ENCODE results near the gene TADA3. TPM values are rescaled to one million over a fixed set of nuclear protein-coding genes. Genes with fewer than 3 reads are reported as not detected.

The TADA3 gene
- total RNA-seq, 4 donors from 2014 or later, result 38.0 to 63.6 (median 55.7) TPM

- TF ChIP-seq POLR2A (IDR thresholded peaks at IDR 0.05), result no peak
- TF ChIP-seq CTCF (IDR thresholded peaks at IDR 0.05), result no peak
- no peak for DNase-seq
- H3K9me3 ChIP-seq, result no peaks in the 10 kb centered on the region
- peaks cover 3 to 19% (median 12%) of the 10 kb centered on the region in 4 donors for H3K4me1 ChIP-seq
- peaks cover 0 to 67% (median 3%) of the 10 kb centered on the region in 3 donors for H3K36me3 ChIP-seq
- no peak overlapping the region for H3K27ac ChIP-seq
- no peak overlapping the region for H3K4me3 ChIP-seq
- no peaks in the 10 kb centered on the region for H3K27me3 ChIP-seq
Measured at GRCh38 chr3:9747267-9747666, 45.0 kb downstream of the TADA3 start.

- DNase-seq, result no peak
- Histone ChIP-seq H3K9me3 (no peaks in the 10 kb centered on the region), H3K27me3 (no peaks in the 10 kb centered on the region), H3K4me1 (peaks cover 3 to 12% (median 10%) of the 10 kb centered on the region in 4 donors), H3K36me3 (peaks cover 0 to 71% (median 3%) of the 10 kb centered on the region in 3 donors), H3K4me3 (no peak overlapping the region), H3K27ac (no peak overlapping the region)
- no peak for TF ChIP-seq CTCF (IDR thresholded peaks at IDR 0.05)
- no peak for TF ChIP-seq POLR2A (IDR thresholded peaks at IDR 0.05)
Measured at GRCh38 chr3:9746330-9746729, 45.9 kb downstream of the TADA3 start.

- Histone ChIP-seq H3K36me3 (peaks cover 0 to 79% (median 7%) of the 10 kb centered on the region in 3 donors), H3K27ac (no peak overlapping the region), H3K4me1 (peaks cover 3 to 6% (median 4%) of the 10 kb centered on the region in 4 donors), H3K9me3 (no peaks in the 10 kb centered on the region), H3K27me3 (no peaks in the 10 kb centered on the region), H3K4me3 (no peak overlapping the region)
- DNase-seq, result no peak
- TF ChIP-seq CTCF (IDR thresholded peaks at IDR 0.05) (no peak), POLR2A (IDR thresholded peaks at IDR 0.05) (no peak)
Measured at GRCh38 chr3:9745521-9745920, 46.8 kb downstream of the TADA3 start.

GRCh38 chr3:9744162-9744561, 48.1 kb downstream of the TADA3 start:
- Histone ChIP-seq H3K27me3 (no peaks in the 10 kb centered on the region), H3K27ac (no peak overlapping the region), H3K4me1 (peaks cover 0 to 5% (median 2%) of the 10 kb centered on the region in 4 donors), H3K9me3 (no peaks in the 10 kb centered on the region), H3K4me3 (no peak overlapping the region), H3K36me3 (peaks cover 0 to 93% (median 8%) of the 10 kb centered on the region in 3 donors)
- DNase-seq, result no peak
- TF ChIP-seq POLR2A (IDR thresholded peaks at IDR 0.05) (no peak), CTCF (IDR thresholded peaks at IDR 0.05) (no peak)

GRCh38 chr3:9743548-9743947, 48.7 kb downstream of the TADA3 start:
- H3K4me3 ChIP-seq, result no peak overlapping the region
- no peaks in the 10 kb centered on the region for H3K4me1 ChIP-seq
- H3K36me3 ChIP-seq, result peaks cover 0 to 99% (median 8%) of the 10 kb centered on the region in 3 donors
- DNase-seq, result no peak
- no peak for TF ChIP-seq POLR2A (IDR thresholded peaks at IDR 0.05)
- no peak for TF ChIP-seq CTCF (IDR thresholded peaks at IDR 0.05)
- H3K27ac ChIP-seq, result no peak overlapping the region
- no peaks in the 10 kb centered on the region for H3K27me3 ChIP-seq
- H3K9me3 ChIP-seq, result no peaks in the 10 kb centered on the region

GRCh38 chr3:9742560-9742959, 49.7 kb downstream of the TADA3 start:
- no peaks in the 10 kb centered on the region for H3K4me1 ChIP-seq
- no peak overlapping the region for H3K4me3 ChIP-seq
- DNase-seq, result no peak
- H3K9me3 ChIP-seq, result no peaks in the 10 kb centered on the region
- TF ChIP-seq POLR2A (IDR thresholded peaks at IDR 0.05), result no peak
- no peak for TF ChIP-seq CTCF (IDR thresholded peaks at IDR 0.05)
- H3K27me3 ChIP-seq, result no peaks in the 10 kb centered on the region
- no peak overlapping the region for H3K27ac ChIP-seq
- peaks cover 0 to 100% (median 8%) of the 10 kb centered on the region in 3 donors for H3K36me3 ChIP-seq

Data from Peyer's patch (tissue), 4 donors.